Panc1 (cell line): ENCODE measurements around the gene ABTB2. TPM values are rescaled to one million over a fixed set of nuclear protein-coding genes. Genes with fewer than 3 reads are reported as not detected.

Experiments used
- ATAC-seq: fragments of 200-7000 bp; cut with Tn5 transposase; 2 replicates; pipeline ENCODE4 v1.9.1; 2020; ENCODE audit warnings: mild to moderate bottlenecking, moderate library complexity
- BruUV-seq: library from RNA; stranded (reverse); fragments of 400-500 nt; replicated peaks from 2 replicates; lab custom pipeline; 2021; lab: Mats Ljungman, UMichigan
- CTCF ChIA-PET: fragments of 300-600 bp; sonication (Branson Sonifier 250); formaldehyde crosslinking; loops from one replicate; lab custom pipeline; 2022; ENCODE audit warnings: antibody characterized with exemption; lab: Charles Lee
- POLR2A ChIA-PET: fragments of 300-600 bp; sonication (Branson Sonifier 250); formaldehyde crosslinking; loops from one replicate; lab custom pipeline; 2022; ENCODE audit warnings: antibody characterized with exemption; lab: Charles Lee
- DNase-seq: peaks from one replicate; pipeline ENCODE4 v3.0.0-alpha.2; 2010; ENCODE audit warnings: low read depth, low spot score
- H3K27ac ChIP-seq: 2 replicates; pipeline ENCODE4 v1.5.1; 2011; ENCODE audit warnings: mild to moderate bottlenecking, low read length, inconsistent platforms
- H3K27me3 ChIP-seq: fragments of 200-500 bp; sonication (Bioruptor generic); 2 replicates; pipeline ENCODE4 v1.6.0; 2014; ENCODE audit warnings: low read length, inconsistent platforms; ENCODE audit not compliant: control insufficient read depth, insufficient read depth
- H3K36me3 ChIP-seq: fragments of 200-500 bp; sonication (Bioruptor generic); 2 replicates; pipeline ENCODE4 v1.5.1; 2014; ENCODE audit warnings: inconsistent platforms, mild to moderate bottlenecking, low read length, moderate library complexity; ENCODE audit not compliant: control insufficient read depth, insufficient read depth
- H3K4me1 ChIP-seq: 2 replicates; pipeline ENCODE4 v1.5.1; 2011; ENCODE audit warnings: inconsistent platforms, mild to moderate bottlenecking, low read length, moderate library complexity; ENCODE audit not compliant: control insufficient read depth, insufficient read depth
- H3K4me3 ChIP-seq, 2 experiments: 2 replicates each; pipeline ENCODE4 v1.5.1; 2011 to 2012; ENCODE audit warnings: low read depth in 2 of 2, low read length in 2 of 2, mild to moderate bottlenecking in 2 of 2, inconsistent platforms in 1 of 2, moderate library complexity in 1 of 2
- H3K9me3 ChIP-seq: fragments of 200-500 bp; sonication (Bioruptor generic); 2 replicates; pipeline ENCODE4 v1.5.1; 2014; ENCODE audit warnings: low read depth, mild to moderate bottlenecking, inconsistent platforms, low read length, moderate library complexity; ENCODE audit not compliant: control insufficient read depth, insufficient read depth
- POLR2AphosphoS5 ChIP-seq: IDR thresholded peaks from 2 replicates; pipeline ENCODE4 v1.6.1; 2012; ENCODE audit warnings: mild to moderate bottlenecking, low read depth, low read length, moderate library complexity
- REST ChIP-seq, 2 experiments: IDR thresholded peaks; 2 replicates each; pipeline ENCODE4 v1.6.1; 2011 to 2012; ENCODE audit warnings: low read depth in 2 of 2, control low read depth in 1 of 2, low read length in 1 of 2, mild to moderate bottlenecking in 1 of 2, moderate library complexity in 1 of 2; ENCODE audit not compliant: insufficient read depth in 1 of 2
- SIN3A ChIP-seq: IDR thresholded peaks from 2 replicates; pipeline ENCODE4 v1.6.1; 2012; ENCODE audit warnings: low read depth, mild to moderate bottlenecking, low read length, moderate library complexity, borderline replicate concordance; ENCODE audit not compliant: insufficient read depth
- TCF7L2 ChIP-seq: IDR thresholded peaks from 2 replicates; pipeline ENCODE4 v1.6.1; 2011; ENCODE audit warnings: mild to moderate bottlenecking, low read depth, low read length, inconsistent platforms
- in situ Hi-C: cut with HindIII; loops from 2 replicates; pipeline ENCODE4 v1.10.0; 2016; ENCODE audit warnings: low sequenced_read_pairs, low pct_unique_long_range_greater_than_20kb
- intact Hi-C: fragments of 100-400 bp; cut with micrococcal nuclease; formaldehyde crosslinking; loops from one replicate; pipeline ENCODE4 v1.10.0; 2022; ENCODE audit not compliant: unreplicated experiment
- total RNA-seq: library from RNA; stranded (reverse); gene quantifications from one replicate; pipeline ENCODE4 v1.2.1, GENCODE V29; 2021; ENCODE audit not compliant: unreplicated experiment
- TF ChIP-seq, protein P1 (sequence below): fragments of 450-650 bp; IDR thresholded peaks from 2 replicates; pipeline ENCODE4 v1.5.1; 2017; ENCODE audit warnings: mild to moderate bottlenecking

The ABTB2 gene
- total RNA-seq, 1 experiment from 2014 or later: 22.7 TPM

- in situ Hi-C loops: no loop called here
- intact Hi-C loops: no loop called here
- H3K9me3 ChIP-seq: no peaks in the 10 kb centered on the region
- BruUV-seq: no TSS peak
- DNase-seq: peak; percentile 74
- ATAC-seq: peak; percentile 82
- H3K27me3 ChIP-seq: no peaks in the 10 kb centered on the region
- POLR2A ChIA-PET: interaction anchor here (0.5 kb wide), 1 partner anchor 77 kb away, joined by 7 read pairs; no protein-coding TSS in a partner anchor
- peak overlapping the region; percentile 54 for H3K27ac ChIP-seq
- no peak for TF ChIP-seq SIN3A
- TF ChIP-seq, protein P1, sequence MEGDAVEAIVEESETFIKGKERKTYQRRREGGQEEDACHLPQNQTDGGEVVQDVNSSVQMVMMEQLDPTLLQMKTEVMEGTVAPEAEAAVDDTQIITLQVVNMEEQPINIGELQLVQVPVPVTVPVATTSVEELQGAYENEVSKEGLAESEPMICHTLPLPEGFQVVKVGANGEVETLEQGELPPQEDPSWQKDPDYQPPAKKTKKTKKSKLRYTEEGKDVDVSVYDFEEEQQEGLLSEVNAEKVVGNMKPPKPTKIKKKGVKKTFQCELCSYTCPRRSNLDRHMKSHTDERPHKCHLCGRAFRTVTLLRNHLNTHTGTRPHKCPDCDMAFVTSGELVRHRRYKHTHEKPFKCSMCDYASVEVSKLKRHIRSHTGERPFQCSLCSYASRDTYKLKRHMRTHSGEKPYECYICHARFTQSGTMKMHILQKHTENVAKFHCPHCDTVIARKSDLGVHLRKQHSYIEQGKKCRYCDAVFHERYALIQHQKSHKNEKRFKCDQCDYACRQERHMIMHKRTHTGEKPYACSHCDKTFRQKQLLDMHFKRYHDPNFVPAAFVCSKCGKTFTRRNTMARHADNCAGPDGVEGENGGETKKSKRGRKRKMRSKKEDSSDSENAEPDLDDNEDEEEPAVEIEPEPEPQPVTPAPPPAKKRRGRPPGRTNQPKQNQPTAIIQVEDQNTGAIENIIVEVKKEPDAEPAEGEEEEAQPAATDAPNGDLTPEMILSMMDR: no peak
- no peak for TF ChIP-seq REST (IDR thresholded peaks at IDR 0.05; ENCODE audit: insufficient read depth in 1 of 2, low read depth in 2 of 2, low read length in 1 of 2)
- no peak for TF ChIP-seq POLR2AphosphoS5
- TF ChIP-seq TCF7L2: no peak
- H3K4me1 ChIP-seq: peaks cover 64% of the 10 kb centered on the region
- H3K4me3 ChIP-seq: peak overlapping the region; percentile 16 to 48; a peak in 3 of 4 replicates
- no peaks in the 10 kb centered on the region for H3K36me3 ChIP-seq
- CTCF ChIA-PET: interaction anchor here (1.0 kb wide), 1 partner anchor 77 kb away, joined by 4 read pairs; no protein-coding TSS in a partner anchor
These were observed 106.8 kb downstream of the ABTB2 start for GRCh38 chr11:34250732-34251588.

GRCh38 chr11:34250211-34250610 is 107.6 kb downstream of the ABTB2 start:
- ATAC-seq (no peak), DNase-seq (no peak)
- CTCF ChIA-PET: interaction anchor here (0.9 kb wide), 1 partner anchor 71 kb away, joined by 3 read pairs; no protein-coding TSS in a partner anchor
- Histone ChIP-seq H3K4me1 (peaks cover 70% of the 10 kb centered on the region), H3K36me3 (no peaks in the 10 kb centered on the region), H3K27me3 (no peaks in the 10 kb centered on the region), H3K9me3 (no peaks in the 10 kb centered on the region), H3K4me3 (no peak overlapping the region), H3K27ac (no peak overlapping the region)
- intact Hi-C loops (no loop called here), in situ Hi-C loops (no loop called here)
- POLR2A ChIA-PET: interaction anchor here (0.6 kb wide), 1 partner anchor 40 kb away, joined by 3 read pairs; no protein-coding TSS in a partner anchor
- BruUV-seq: no TSS peak
- no peak for TF ChIP-seq REST (IDR thresholded peaks at IDR 0.05; ENCODE audit: insufficient read depth in 1 of 2, low read depth in 2 of 2, low read length in 1 of 2)
- TF ChIP-seq, protein P1: no peak
- TF ChIP-seq SIN3A: no peak
- TF ChIP-seq TCF7L2: no peak
- no peak for TF ChIP-seq POLR2AphosphoS5
